Nephron (organoid): ENCODE results near the gene ARHGEF7.

Experiments
- H3K27ac Mint-ChIP-seq, 3 experiments: 2 replicates each; pipeline ENCODE4 v1.8.0; 2020; ENCODE audit warnings: mixed read lengths in 3 of 3, mild to moderate bottlenecking in 2 of 3, moderate library complexity in 1 of 3
- H3K27me3 Mint-ChIP-seq: 2 replicates; pipeline ENCODE4 v1.8.0; 2021; ENCODE audit warnings: low read depth, mild to moderate bottlenecking, moderate library complexity, mixed read lengths
- H3K36me3 Mint-ChIP-seq: 2 replicates; pipeline ENCODE4 v1.8.0; 2020; ENCODE audit warnings: low read depth, mixed read lengths
- H3K4me1 Mint-ChIP-seq: 2 replicates; pipeline ENCODE4 v1.8.0; 2020; ENCODE audit warnings: mixed read lengths
- H3K4me3 Mint-ChIP-seq, 3 experiments: 2 replicates each; pipeline ENCODE4 v1.8.0; 2020; ENCODE audit warnings: mild to moderate bottlenecking in 3 of 3, mixed read lengths in 3 of 3, moderate library complexity in 2 of 3
- H3K9me3 Mint-ChIP-seq: 2 replicates; pipeline ENCODE4 v1.8.0; 2020; ENCODE audit warnings: mixed read lengths
- TF ChIP-seq, protein P1 (sequence below), 3 experiments: fragments of 200-600 bp; sonication (generic); IDR thresholded peaks; one replicate each; pipeline ENCODE4 v1.5.0; 2021; ENCODE audit warnings: antibody characterized with exemption in 3 of 3; ENCODE audit not compliant: unreplicated experiment in 3 of 3

ARHGEF7 gene

DNA sequence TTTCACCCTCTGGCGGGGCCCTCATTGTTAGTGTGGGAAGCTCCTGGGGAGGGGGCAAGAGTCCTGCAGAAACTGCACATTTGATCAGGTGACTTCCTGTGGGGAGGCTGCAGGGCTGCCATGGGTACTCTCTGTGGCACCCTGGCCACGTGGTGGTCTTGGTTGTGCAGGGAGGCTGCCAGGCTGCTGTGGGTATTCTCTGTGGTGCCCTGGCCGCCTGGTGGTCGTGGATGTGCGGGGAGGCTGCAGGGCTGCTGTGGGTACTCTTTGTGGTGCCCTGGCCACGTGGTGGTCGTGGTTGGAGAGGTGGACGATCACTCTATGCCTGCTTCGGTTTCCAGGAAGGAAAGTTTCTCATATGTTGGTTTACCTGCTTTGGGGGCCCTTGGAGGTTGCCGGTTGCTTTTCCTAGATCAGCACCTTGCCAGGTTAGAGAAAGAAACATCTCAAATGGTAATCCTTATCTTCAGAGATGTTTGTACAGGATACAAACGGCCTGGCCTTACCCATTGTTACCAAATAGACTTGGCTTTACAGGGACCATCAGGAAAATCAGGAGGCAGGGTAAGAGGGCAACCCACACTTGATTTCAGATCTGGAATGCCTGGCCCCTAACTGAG, 228.2 kb downstream of the ARHGEF7 start:
- Mint-ChIP-seq H3K9me3 (peaks cover under 1% of the 10 kb centered on the region), H3K27me3 (no peaks in the 10 kb centered on the region), H3K27ac (no peak overlapping the region), H3K36me3 (peaks cover 4% of the 10 kb centered on the region), H3K4me1 (peaks cover 13% of the 10 kb centered on the region), H3K4me3 (no peak overlapping the region)
- TF ChIP-seq, protein P1, sequence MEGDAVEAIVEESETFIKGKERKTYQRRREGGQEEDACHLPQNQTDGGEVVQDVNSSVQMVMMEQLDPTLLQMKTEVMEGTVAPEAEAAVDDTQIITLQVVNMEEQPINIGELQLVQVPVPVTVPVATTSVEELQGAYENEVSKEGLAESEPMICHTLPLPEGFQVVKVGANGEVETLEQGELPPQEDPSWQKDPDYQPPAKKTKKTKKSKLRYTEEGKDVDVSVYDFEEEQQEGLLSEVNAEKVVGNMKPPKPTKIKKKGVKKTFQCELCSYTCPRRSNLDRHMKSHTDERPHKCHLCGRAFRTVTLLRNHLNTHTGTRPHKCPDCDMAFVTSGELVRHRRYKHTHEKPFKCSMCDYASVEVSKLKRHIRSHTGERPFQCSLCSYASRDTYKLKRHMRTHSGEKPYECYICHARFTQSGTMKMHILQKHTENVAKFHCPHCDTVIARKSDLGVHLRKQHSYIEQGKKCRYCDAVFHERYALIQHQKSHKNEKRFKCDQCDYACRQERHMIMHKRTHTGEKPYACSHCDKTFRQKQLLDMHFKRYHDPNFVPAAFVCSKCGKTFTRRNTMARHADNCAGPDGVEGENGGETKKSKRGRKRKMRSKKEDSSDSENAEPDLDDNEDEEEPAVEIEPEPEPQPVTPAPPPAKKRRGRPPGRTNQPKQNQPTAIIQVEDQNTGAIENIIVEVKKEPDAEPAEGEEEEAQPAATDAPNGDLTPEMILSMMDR (IDR thresholded peaks at IDR 0.05; ENCODE audit: unreplicated experiment in 3 of 3): no peak

DNA sequence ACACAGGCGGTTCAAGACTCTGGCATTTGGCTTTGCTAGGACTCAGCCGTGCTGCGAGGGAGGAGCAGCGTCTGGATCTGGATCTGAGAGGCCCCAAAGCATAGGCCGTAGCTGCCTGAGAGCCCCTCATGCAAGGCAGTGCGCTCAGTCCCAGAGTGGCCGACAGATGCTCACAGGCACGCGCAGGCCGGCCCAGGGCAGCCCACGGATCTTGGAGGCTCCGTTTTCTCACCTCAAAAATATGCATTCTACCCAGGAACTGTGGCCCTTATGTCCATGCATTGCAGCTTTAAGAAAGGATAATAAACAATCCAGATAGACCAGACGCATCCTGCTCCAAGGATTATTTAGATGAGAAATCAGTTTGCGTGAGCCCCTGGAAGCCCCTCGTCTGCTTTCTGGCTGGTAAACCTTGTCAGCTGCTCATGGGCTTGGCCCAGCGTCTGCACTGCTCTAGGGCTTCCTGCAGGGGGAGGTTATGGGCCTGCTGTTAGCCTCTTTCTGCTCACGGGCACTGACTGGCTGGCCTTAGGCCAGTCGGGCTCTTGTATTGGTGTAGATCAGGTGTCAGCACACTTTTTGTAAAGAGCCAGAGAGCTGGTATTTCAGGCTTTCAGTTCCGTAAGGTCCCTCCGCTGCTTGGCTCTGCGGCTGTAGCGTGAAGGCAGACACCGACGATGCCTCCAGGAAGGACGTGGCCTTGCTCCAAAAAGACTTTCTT, 229.5 kb downstream of the ARHGEF7 start:
- Mint-ChIP-seq H3K27ac (no peak overlapping the region), H3K27me3 (no peaks in the 10 kb centered on the region), H3K36me3 (no peaks in the 10 kb centered on the region), H3K9me3 (peaks cover 2% of the 10 kb centered on the region), H3K4me3 (no peak overlapping the region), H3K4me1 (peaks cover 13% of the 10 kb centered on the region)
- TF ChIP-seq, protein P1 (IDR thresholded peaks at IDR 0.05; ENCODE audit: unreplicated experiment in 3 of 3): peak; percentile 17 to 38 (median 26)

DNA sequence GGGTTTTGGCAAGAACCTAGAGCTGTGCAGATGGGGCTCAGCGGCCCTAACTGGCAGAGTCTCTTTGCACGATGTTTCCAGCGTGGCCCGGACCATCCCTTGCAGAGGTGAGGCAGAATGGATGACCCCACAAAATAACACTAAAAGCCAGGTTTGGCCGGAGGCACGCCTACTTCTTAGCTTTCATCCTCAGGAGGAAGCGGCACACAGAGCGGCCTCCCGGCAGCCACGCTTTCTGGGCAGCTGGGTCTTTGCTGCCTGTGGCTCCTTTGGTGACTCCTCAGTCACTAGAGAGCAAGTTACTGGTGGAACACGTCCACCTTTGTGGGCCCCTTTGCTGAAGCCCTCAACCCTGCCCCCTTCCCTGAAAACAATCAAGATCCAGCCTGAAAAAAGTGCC, 230.6 kb downstream of the ARHGEF7 start:
- H3K27ac Mint-ChIP-seq: no peak overlapping the region
- peaks cover 2% of the 10 kb centered on the region for H3K9me3 Mint-ChIP-seq
- TF ChIP-seq, protein P1 (IDR thresholded peaks at IDR 0.05; ENCODE audit: unreplicated experiment in 3 of 3): no peak

DNA sequence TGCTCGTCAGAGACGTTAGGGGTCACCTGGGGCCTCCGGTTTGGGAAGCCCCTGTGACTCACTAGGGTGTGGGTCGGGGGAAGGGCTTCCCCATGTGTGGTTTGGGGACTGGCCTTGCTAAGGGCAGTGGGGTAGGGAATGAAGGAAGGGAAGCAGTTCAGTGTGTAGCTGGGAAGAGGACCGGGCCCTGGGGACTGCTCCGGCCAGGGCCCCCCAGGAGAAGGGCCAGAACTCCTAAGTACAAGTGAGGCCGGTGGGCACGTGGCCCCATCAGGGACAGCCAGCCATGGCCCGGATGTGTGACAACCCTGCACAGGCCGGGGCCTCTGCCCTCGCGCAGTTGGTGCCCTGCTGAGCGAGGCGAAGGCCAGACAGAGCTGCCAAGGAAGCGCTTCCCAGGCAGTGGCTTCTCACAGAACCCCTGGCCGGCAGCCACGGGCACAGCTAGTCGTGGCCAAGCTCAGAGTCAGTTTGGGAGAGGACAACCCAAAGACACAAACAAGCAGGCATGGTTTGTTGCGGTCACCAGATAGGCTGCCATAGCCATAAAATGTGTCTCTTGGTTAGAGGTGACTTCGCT, 231.1 kb downstream of the ARHGEF7 start:
- H3K36me3 Mint-ChIP-seq: no peaks in the 10 kb centered on the region
- peaks cover 2% of the 10 kb centered on the region for H3K9me3 Mint-ChIP-seq
- no peak overlapping the region for H3K4me3 Mint-ChIP-seq
- no peak overlapping the region for H3K27ac Mint-ChIP-seq
- H3K4me1 Mint-ChIP-seq: peaks cover 13% of the 10 kb centered on the region
- TF ChIP-seq, protein P1 (IDR thresholded peaks at IDR 0.05; ENCODE audit: unreplicated experiment in 3 of 3): no peak
- no peaks in the 10 kb centered on the region for H3K27me3 Mint-ChIP-seq

More for the DNA sequence above, 230.6 kb downstream of the ARHGEF7 start:
- no peaks in the 10 kb centered on the region for H3K36me3 Mint-ChIP-seq
- no peaks in the 10 kb centered on the region for H3K27me3 Mint-ChIP-seq
- H3K4me1 Mint-ChIP-seq: peaks cover 13% of the 10 kb centered on the region
- no peak overlapping the region for H3K4me3 Mint-ChIP-seq

DNA sequence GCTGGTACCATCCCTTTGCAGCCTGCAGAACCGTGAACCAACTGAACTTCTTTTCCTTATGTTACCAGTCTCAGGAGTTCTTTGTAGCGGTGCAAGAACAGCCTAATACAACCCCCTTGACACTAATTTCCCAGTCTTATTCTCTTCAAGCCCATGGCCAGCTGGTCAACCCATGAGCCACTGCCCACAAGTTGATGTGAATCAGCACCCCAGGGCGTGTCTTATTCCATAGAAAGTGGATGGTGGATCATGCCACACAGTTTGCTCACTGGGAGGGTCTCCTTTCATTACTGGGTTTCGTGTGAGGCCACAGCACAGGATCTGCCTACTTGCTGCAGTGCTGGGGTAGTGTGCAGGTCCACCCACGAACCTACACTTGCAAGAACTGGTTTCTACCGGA, 232.3 kb downstream of the ARHGEF7 start:
- Mint-ChIP-seq H3K4me1 (peaks cover 13% of the 10 kb centered on the region), H3K4me3 (no peak overlapping the region), H3K27ac (no peak overlapping the region), H3K9me3 (peaks cover 6% of the 10 kb centered on the region), H3K36me3 (no peaks in the 10 kb centered on the region), H3K27me3 (no peaks in the 10 kb centered on the region)
- TF ChIP-seq, protein P1 (IDR thresholded peaks at IDR 0.05; ENCODE audit: unreplicated experiment in 3 of 3): no peak
